ENCODE results near the gene JPT1.

The JPT1 gene

DNA sequence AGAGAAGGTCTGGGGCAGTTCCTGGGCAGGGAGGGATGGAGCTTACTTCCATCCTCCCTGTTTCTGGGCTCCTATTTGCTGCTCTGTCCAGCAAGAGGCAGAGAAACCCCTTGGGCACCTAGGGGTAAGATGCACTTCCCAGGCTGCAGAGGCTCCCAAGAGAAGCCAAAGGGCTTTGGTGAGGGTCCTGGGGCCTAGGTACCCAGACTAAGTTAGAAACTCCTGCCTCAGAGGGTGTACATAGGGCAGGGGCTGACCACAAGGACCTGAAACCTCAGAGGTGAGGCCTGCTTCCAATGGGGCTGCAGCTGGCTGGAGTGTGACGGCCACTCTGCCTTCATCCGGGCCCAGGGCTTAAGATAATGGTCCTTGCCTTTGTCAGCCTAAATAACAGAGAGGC, 46.1 kb downstream of the JPT1 start:
- no peak for DNase-seq (ENCODE audit: low read depth in 4 of 4, low spot score in 1 of 4)

GRCh38 chr17:75105126-75106080, 48.9 kb downstream of the JPT1 start:
- DNase-seq (ENCODE audit: low read depth in 4 of 4, low spot score in 1 of 4), result no peak

GRCh38 chr17:75103601-75104554, 50.4 kb downstream of the JPT1 start:
- DNase-seq (ENCODE audit: low read depth in 4 of 4, low spot score in 1 of 4), result no peak

DNA sequence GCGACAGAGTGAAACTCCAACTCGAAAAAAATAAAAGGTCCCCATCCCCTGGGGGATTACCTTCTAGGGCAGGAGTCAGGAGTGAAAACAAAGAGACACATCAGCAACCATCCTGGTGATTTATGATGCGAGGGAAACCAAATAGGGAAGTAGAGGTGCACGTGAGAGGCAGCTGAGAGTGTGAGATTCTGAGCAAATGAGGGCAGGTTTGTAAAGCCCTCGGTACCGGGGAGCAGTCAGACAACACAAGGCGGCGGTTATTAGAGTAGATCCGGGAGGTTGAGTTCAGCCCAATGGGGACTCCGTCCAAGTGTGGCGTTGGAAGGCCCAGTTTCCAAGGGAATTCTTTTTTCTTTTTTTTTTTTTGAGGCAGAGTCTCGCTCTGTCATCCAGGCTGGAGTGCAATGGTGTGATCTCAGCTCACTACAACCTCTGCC, 51.9 kb downstream of the JPT1 start:
- DNase-seq (ENCODE audit: low read depth in 4 of 4, low spot score in 1 of 4), result no peak

- no peak for DNase-seq (ENCODE audit: low read depth in 4 of 4, low spot score in 1 of 4)
Measured at GRCh38 chr17:75099881-75100595, 54.3 kb downstream of the JPT1 start.

GRCh38 chr17:75098861-75099260, 55.5 kb downstream of the JPT1 start:
- no peak for DNase-seq (ENCODE audit: low read depth in 4 of 4, low spot score in 1 of 4)

GRCh38 chr17:75097865-75098264, 56.4 kb downstream of the JPT1 start:
- no peak for DNase-seq (ENCODE audit: low read depth in 4 of 4, low spot score in 1 of 4)

DNA sequence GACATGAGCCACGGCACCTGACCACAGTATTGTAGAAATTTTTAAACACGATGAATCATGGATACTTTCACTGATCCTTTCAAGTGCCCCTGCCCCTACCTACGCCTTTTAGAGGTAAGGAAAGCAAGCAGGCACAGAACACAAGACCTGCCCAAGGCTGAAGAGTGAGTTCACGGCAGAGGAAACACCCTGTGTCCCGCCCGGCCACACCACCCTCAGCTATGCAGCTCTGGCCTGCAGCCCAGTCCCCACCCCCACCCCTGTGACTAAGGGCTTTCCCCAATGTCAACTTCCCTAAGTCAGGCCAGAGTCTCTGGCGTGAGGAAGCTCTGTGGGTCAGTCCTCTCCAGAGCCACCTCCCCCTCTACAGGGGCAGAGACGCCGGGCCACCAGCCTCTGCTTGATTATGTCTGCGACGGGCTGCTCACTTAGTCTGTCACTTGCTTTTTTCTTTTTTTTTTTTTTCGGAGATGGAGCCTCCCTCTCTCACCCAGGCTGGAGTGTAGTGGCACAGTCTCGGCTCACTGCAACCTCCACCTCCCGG, 58.2 kb downstream of the JPT1 start:
- no peak for DNase-seq (ENCODE audit: low read depth in 4 of 4, low spot score in 1 of 4)

DNA sequence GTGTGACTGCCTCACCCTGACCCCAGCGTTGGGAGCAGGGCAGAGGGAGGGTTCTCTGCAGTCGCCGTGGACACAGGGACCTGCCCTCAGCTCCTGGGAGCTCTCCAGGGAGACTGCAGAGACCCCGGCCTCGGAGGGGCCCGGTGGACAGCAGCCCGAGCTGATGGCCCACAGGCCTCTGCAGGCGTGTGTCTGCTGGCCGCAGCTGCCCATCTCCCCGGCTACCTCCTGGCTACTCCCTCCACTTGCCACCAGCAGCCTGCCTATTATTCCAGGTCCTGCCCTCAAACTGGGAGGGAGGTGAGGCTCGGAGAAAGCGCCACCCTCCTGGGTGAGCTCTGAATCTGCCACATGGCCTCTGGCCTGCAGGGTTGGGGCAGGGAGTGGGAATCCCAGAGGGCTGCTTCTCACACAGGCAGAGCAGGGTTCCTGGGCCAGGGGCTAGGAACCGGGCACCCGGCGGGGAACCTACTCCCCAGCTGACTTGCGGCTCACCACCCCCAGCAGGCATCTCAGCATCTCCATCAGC, 59.4 kb downstream of the JPT1 start:
- no peak for DNase-seq (ENCODE audit: low read depth in 4 of 4, low spot score in 1 of 4)

DNA sequence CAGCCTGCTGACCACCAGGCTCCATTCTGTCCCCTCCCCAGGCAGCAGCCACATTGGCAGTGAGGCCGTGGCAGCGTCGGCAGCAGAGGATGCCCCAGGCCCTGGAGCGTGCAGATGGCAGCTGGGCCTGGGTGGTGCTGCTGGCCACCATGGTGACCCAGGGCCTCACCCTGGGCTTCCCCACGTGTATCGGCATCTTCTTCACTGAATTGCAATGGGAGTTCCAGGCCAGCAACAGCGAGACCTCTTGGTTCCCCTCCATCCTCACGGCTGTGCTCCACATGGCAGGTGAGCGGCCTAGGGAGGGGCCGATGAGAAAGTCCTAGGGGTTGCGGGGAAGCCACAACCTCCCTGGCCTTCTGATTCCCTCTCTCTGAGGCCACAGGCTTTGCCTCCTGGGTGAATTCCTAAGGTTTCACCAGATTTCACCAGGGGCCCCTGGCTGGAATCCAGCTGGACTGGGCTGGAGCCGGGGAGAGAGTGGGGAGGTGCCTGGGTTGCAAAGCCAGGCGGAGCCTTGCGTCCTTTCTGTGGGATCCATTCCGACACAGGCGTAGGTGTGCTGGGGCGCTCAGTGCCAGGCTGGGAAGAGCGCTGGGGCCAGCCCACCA, 60.7 kb downstream of the JPT1 start:
- DNase-seq (ENCODE audit: low read depth in 4 of 4, low spot score in 1 of 4), result no peak

GRCh38 chr17:75091855-75092327, 62.4 kb downstream of the JPT1 start:
- DNase-seq (ENCODE audit: low read depth in 4 of 4, low spot score in 1 of 4), result no peak

- DNase-seq (ENCODE audit: low read depth in 4 of 4, low spot score in 1 of 4), result no peak
Measured at GRCh38 chr17:75090871-75091854, 63.1 kb downstream of the JPT1 start.

- DNase-seq (ENCODE audit: low read depth in 4 of 4, low spot score in 1 of 4), result no peak
Measured at GRCh38 chr17:75088465-75089417, 65.6 kb downstream of the JPT1 start.

DNA sequence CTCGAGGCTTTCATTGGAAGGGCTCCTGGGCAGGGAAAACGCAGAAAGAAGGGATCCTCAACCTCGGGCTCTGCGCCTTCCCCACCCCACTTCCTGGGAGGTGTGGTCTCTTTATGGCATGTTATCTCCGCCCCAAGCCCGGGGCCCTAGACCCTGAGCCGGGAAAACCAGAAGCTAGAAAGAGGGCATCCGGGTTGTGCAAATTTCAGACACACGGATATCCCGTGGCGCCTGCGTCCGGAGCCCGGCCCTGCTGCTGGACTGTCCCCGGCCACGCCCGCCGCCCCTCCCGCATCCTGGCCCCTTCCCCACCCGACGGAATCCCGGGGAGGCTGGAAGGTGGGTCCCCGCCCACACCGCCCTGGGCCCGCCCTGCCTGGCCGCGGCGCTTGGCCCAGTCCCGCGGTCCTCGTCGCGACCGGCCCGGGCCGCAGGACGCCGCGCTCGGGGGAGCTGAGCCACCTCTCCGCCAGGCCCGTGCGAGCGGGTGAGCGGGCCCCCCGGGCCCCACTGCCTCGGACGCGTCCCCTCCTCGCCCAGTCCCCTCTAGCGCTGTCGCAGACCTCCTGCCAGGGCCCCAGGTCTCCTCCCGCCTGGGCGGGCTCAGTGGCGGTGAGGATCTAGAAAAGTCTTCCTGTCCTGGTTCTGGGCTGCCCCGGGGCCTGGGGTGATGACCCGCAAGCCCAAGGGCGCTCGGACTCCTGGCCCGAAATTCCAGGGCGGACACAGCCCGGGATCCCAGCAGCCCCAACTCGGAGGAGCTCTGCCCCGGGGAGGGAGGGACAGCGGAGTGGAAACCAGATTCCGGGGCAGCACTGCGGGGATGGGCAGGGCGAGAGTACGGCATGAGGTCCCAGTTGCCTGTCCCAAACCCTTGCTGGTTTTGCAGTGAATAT, 66.5 kb downstream of the JPT1 start, which contains the start of gene SLC16A5:
TSS of gene SLC16A5 (plus strand) at position 397 of the 896 bp plus-strand sequence. CDS start 5,683 bp downstream, outside the sequence.
- DNase-seq (ENCODE audit: low read depth in 4 of 4, low spot score in 1 of 4), result peak in 1 of 4 experiments; percentile 41

DNA sequence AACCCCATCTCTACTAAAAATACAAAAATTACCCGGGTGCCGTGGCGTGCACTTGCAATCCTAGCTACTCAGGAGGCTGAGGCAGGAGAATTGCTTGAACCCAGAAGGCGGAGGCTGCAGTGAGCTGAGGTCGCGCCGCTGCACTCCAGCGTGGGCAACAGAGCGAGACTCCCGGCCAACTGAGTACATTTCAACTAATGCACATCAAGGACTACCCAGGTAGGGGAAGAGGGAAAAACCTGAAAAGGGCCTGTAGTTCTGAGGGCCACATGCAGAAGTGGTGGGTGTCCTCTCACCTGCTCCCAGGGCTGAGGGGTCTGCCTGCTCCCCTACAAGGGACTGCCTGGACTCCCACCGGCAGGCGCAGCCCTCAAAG, 67.1 kb downstream of the JPT1 start:
- DNase-seq (ENCODE audit: low read depth in 4 of 4, low spot score in 1 of 4), result no peak

- DNase-seq (ENCODE audit: low read depth in 4 of 4, low spot score in 1 of 4), result no peak
Measured at GRCh38 chr17:75086496-75087181, 67.7 kb downstream of the JPT1 start.

All from stimulated activated CD4-positive, alpha-beta T cell treated with anti-CD3 and anti-CD28 coated beads, Interleukin-1b, Interleukin-23, amount 100 ng/mL, for 24 hours (primary cell).